Keratinocyte (primary cell): ENCODE measurements around the gene RHOBTB3. TPM values are rescaled to one million over a fixed set of nuclear protein-coding genes. Genes with fewer than 3 reads are reported as not detected.

ENCODE experiments used
- DNase-seq: peaks from one replicate; pipeline ENCODE4 v3.0.0-alpha.2; 2011; ENCODE audit warnings: low read depth, missing footprints, low spot score
- FAIRE-seq: peaks from 2 replicates; lab custom pipeline; 2011; peaks lifted over from hg19 to GRCh38; lab: Jason Lieb, UNC
- H2AFZ ChIP-seq: 2 replicates; pipeline ENCODE4 v1.6.0; 2012; ENCODE audit warnings: low read length, control low read depth, inconsistent platforms; ENCODE audit not compliant: control insufficient read depth
- H3K27ac ChIP-seq: 2 replicates; pipeline ENCODE4 v1.5.1; 2011; ENCODE audit warnings: low read length; ENCODE audit not compliant: control insufficient read depth, insufficient read depth
- H3K27me3 ChIP-seq: 3 replicates; pipeline ENCODE4 v1.6.0; 2011; ENCODE audit warnings: low read length; ENCODE audit not compliant: control insufficient read depth, insufficient read depth; ENCODE audit errors: extremely low read depth
- H3K36me3 ChIP-seq, 2 experiments: 2 replicates in 1 of 2; 3 replicates in 1 of 2; pipeline ENCODE4 v1.5.1; 2011; ENCODE audit warnings: low read length in 2 of 2, mild to moderate bottlenecking in 1 of 2; ENCODE audit not compliant: control insufficient read depth in 2 of 2, insufficient read depth in 2 of 2; ENCODE audit errors: extremely low read depth in 1 of 2
- H3K4me1 ChIP-seq: 3 replicates; pipeline ENCODE4 v1.5.1; 2011; ENCODE audit warnings: low read length; ENCODE audit not compliant: control insufficient read depth, insufficient read depth; ENCODE audit errors: extremely low read depth
- H3K4me2 ChIP-seq: 3 replicates; pipeline ENCODE4 v1.6.0; 2011; ENCODE audit warnings: low read depth, low read length; ENCODE audit not compliant: control insufficient read depth, insufficient read depth; ENCODE audit errors: extremely low read depth
- H3K4me3 ChIP-seq, 3 experiments: fragments of 200-600 bp in 1 of 3; sonication (generic) in 1 of 3; 2 replicates in 2 of 3; 3 replicates in 1 of 3; pipeline ENCODE4 v1.5.1; 2011 to 2016; ENCODE audit warnings: low read length in 3 of 3, mild to moderate bottlenecking in 3 of 3, control low read depth in 2 of 3, inconsistent platforms in 1 of 3, low read depth in 1 of 3, mixed read lengths in 1 of 3, mixed run types in 1 of 3, moderate library complexity in 1 of 3; ENCODE audit not compliant: control insufficient read depth in 2 of 3, insufficient read depth in 2 of 3; ENCODE audit errors: extremely low read depth in 1 of 3
- H3K79me2 ChIP-seq: 2 replicates; pipeline ENCODE4 v1.6.0; 2012; ENCODE audit warnings: low read length; ENCODE audit not compliant: control insufficient read depth, insufficient read depth
- H3K9ac ChIP-seq: 3 replicates; pipeline ENCODE4 v1.6.0; 2011; ENCODE audit warnings: low read length; ENCODE audit not compliant: control insufficient read depth, insufficient read depth; ENCODE audit errors: extremely low read depth
- H3K9me1 ChIP-seq: 3 replicates; pipeline ENCODE4 v1.6.0; 2011; ENCODE audit warnings: low read length; ENCODE audit not compliant: control insufficient read depth, insufficient read depth; ENCODE audit errors: extremely low read depth
- H3K9me3 ChIP-seq: 2 replicates; pipeline ENCODE4 v1.5.1; 2012; ENCODE audit warnings: low read depth, low read length; ENCODE audit not compliant: control insufficient read depth
- H4K20me1 ChIP-seq: 3 replicates; pipeline ENCODE4 v1.6.0; 2011; ENCODE audit warnings: low read length; ENCODE audit not compliant: control insufficient read depth, insufficient read depth; ENCODE audit errors: extremely low read depth
- CTCF ChIP-seq, 3 experiments: IDR thresholded peaks in 1 of 3; conservative IDR thresholded peaks in 1 of 3; optimal IDR thresholded peaks in 1 of 3; 2 replicates in 2 of 3; 3 replicates in 1 of 3; pipeline versions ENCODE3 to v1.5.1; 2011; ENCODE audit warnings: low read length in 3 of 3, mild to moderate bottlenecking in 3 of 3, moderate library complexity in 2 of 3, control low read depth in 1 of 3, inconsistent platforms in 1 of 3; ENCODE audit not compliant: insufficient read depth in 2 of 3; ENCODE audit errors: extremely low read depth in 1 of 3
- EZH2 ChIP-seq: IDR thresholded peaks from one replicate; pipeline ENCODE4 v1.6.1; 2012; ENCODE audit warnings: inconsistent platforms, mild to moderate bottlenecking, low read length, moderate library complexity
- dilution Hi-C: fragments of 300-500 bp; cut with MboI; formaldehyde crosslinking; loops from one replicate; pipeline ENCODE4 v1.7.0; 2020; ENCODE audit warnings: low sequenced_read_pairs; ENCODE audit not compliant: extremely low pct_ligation_motif_present
- polyA plus RNA-seq, 5 experiments: library from polyadenylated mRNA; depleted of rRNA in 3 of 5; stranded (reverse) in 3 of 5; stranded (forward) in 1 of 5; unstranded in 1 of 5; fragments of >200 nt; gene quantifications; 1 replicate in 1 of 5; 2 replicates in 3 of 5; 3 replicates in 1 of 5; pipeline versions ENCODE4 v1.2.1 to v1.2.3, GENCODE V29; 2011 to 2012; ENCODE audit warnings: missing spikeins in 2 of 5, low read depth in 1 of 5, low replicate concordance in 1 of 5

Gene RHOBTB3
- polyA plus RNA-seq, 1 donor (not counting 4 experiments of a cell fraction or from before 2014, with no cell fraction given): 4.7 TPM

- Histone ChIP-seq H3K27me3 (no peaks in the 10 kb centered on the region), H3K4me1 (peaks cover 17% of the 10 kb centered on the region), H2AFZ (no peak overlapping the region), H3K9me1 (no peaks in the 10 kb centered on the region), H3K79me2 (no peaks in the 10 kb centered on the region), H3K9me3 (no peaks in the 10 kb centered on the region), H3K4me3 (no peak overlapping the region), H4K20me1 (no peaks in the 10 kb centered on the region), H3K27ac (no peak overlapping the region), H3K9ac (no peak overlapping the region), H3K4me2 (no peak overlapping the region), H3K36me3 (no peaks in the 10 kb centered on the region)
- DNase-seq (no peak), FAIRE-seq (no peak)
- dilution Hi-C loops: no loop called here
- TF ChIP-seq CTCF (optimal IDR thresholded peaks at IDR 0.05 in 1 of 3, IDR thresholded peaks at IDR 0.05 in 1 of 3, conservative IDR thresholded peaks at IDR 0.05 in 1 of 3; ENCODE audit: extremely low read depth in 1 of 3, insufficient read depth in 2 of 3, low read length in 3 of 3) (no peak), EZH2 (no peak)
Observed at GRCh38 chr5:95733107-95733665, 2.0 kb downstream of the RHOBTB3 start.

GRCh38 chr5:95734187-95734586 lies 3.1 kb downstream of the RHOBTB3 start:
- Histone ChIP-seq H3K4me3 (no peak overlapping the region), H3K4me2 (no peak overlapping the region), H4K20me1 (no peaks in the 10 kb centered on the region), H3K36me3 (no peaks in the 10 kb centered on the region), H2AFZ (no peak overlapping the region), H3K9me1 (no peaks in the 10 kb centered on the region), H3K79me2 (no peaks in the 10 kb centered on the region), H3K4me1 (peaks cover 9% of the 10 kb centered on the region), H3K9ac (no peak overlapping the region), H3K27me3 (no peaks in the 10 kb centered on the region), H3K27ac (no peak overlapping the region), H3K9me3 (no peaks in the 10 kb centered on the region)
- DNase-seq (no peak), FAIRE-seq (no peak)
- dilution Hi-C loops: no loop called here
- TF ChIP-seq EZH2 (no peak), CTCF (optimal IDR thresholded peaks at IDR 0.05 in 1 of 3, IDR thresholded peaks at IDR 0.05 in 1 of 3, conservative IDR thresholded peaks at IDR 0.05 in 1 of 3; ENCODE audit: extremely low read depth in 1 of 3, insufficient read depth in 2 of 3, low read length in 3 of 3) (no peak)
